Liver (tissue), 9 donors: ENCODE results near the gene IFT43. TPM values are rescaled to one million over a fixed set of nuclear protein-coding genes. Genes with fewer than 3 reads are reported as not detected.

Experiments
- DNase-seq: peaks from one replicate; pipeline ENCODE4 v3.0.0-alpha.2; 2017; ENCODE audit warnings: low spot score
- H3K27ac ChIP-seq, 2 donors: one replicate each; pipeline ENCODE4 v1.7.0; 2013; ENCODE audit warnings: inconsistent platforms in 2 of 2, low read length in 2 of 2, control low read depth in 1 of 2, low read depth in 1 of 2, mild to moderate bottlenecking in 1 of 2
- H3K27me3 ChIP-seq, 4 donors: one replicate each; pipeline versions ENCODE4 v1.6.1 to v1.7.0; 2013; ENCODE audit warnings: low read length in 3 of 4, inconsistent platforms in 1 of 4, mild to moderate bottlenecking in 1 of 4, moderate library complexity in 1 of 4; ENCODE audit not compliant: control insufficient read depth in 4 of 4, insufficient read depth in 4 of 4
- H3K36me3 ChIP-seq, 4 donors: one replicate each; pipeline versions ENCODE4 v1.6.1 to v1.7.0; 2013; ENCODE audit warnings: low read length in 3 of 4, mild to moderate bottlenecking in 3 of 4, low read depth in 1 of 4, moderate library complexity in 1 of 4; ENCODE audit not compliant: control insufficient read depth in 4 of 4, insufficient read depth in 3 of 4
- H3K4me1 ChIP-seq, 4 donors: one replicate each; pipeline versions ENCODE4 v1.6.1 to v1.7.0; 2013; ENCODE audit warnings: low read length in 3 of 4, mild to moderate bottlenecking in 3 of 4, moderate library complexity in 1 of 4; ENCODE audit not compliant: control insufficient read depth in 4 of 4, insufficient read depth in 4 of 4
- H3K4me3 ChIP-seq, 3 donors: one replicate each; pipeline versions ENCODE4 v1.6.1 to v1.7.0; 2013; ENCODE audit warnings: low read length in 3 of 3, control low read depth in 1 of 3, low read depth in 1 of 3, mild to moderate bottlenecking in 1 of 3
- H3K9ac ChIP-seq, 2 donors: one replicate each; pipeline ENCODE4 v1.7.0; 2013; ENCODE audit warnings: low read length in 2 of 2, mild to moderate bottlenecking in 2 of 2, moderate library complexity in 2 of 2, control low read depth in 1 of 2, low read depth in 1 of 2
- H3K9me3 ChIP-seq, 4 donors: one replicate each; pipeline versions ENCODE4 v1.6.1 to v1.7.0; 2013; ENCODE audit warnings: low read length in 3 of 4; ENCODE audit not compliant: control insufficient read depth in 4 of 4
- FOXA1 ChIP-seq: IDR thresholded peaks from 2 replicates; pipeline ENCODE4 v1.6.1; 2016; ENCODE audit warnings: antibody characterized with exemption
- FOXA2 ChIP-seq: IDR thresholded peaks from 2 replicates; pipeline ENCODE4 v1.6.1; 2016; ENCODE audit warnings: antibody characterized with exemption
- HNF4A ChIP-seq, 2 donors: conservative IDR thresholded peaks; 2 replicates each; pipeline ENCODE4 v1.6.1; 2016; ENCODE audit warnings: antibody characterized with exemption in 2 of 2, mild to moderate bottlenecking in 2 of 2
- HNF4G ChIP-seq: IDR thresholded peaks from 2 replicates; pipeline ENCODE4 v1.6.1; 2016; ENCODE audit warnings: antibody characterized with exemption
- JUND ChIP-seq, 2 donors: IDR thresholded peaks; 2 replicates each; pipeline ENCODE4 v1.6.1; 2016; ENCODE audit warnings: antibody characterized with exemption in 2 of 2
- NR2F2 ChIP-seq: IDR thresholded peaks from 2 replicates; pipeline ENCODE4 v1.6.1; 2016; ENCODE audit warnings: antibody characterized with exemption
- RAD21 ChIP-seq, 2 donors: IDR thresholded peaks; 2 replicates each; pipeline ENCODE4 v1.6.1; 2016; ENCODE audit warnings: antibody characterized with exemption in 2 of 2, mild to moderate bottlenecking in 2 of 2
- REST ChIP-seq: IDR thresholded peaks from 2 replicates; pipeline ENCODE4 v1.6.1; 2016; ENCODE audit warnings: antibody characterized with exemption, mild to moderate bottlenecking
- RXRA ChIP-seq, 2 donors: IDR thresholded peaks; 2 replicates each; pipeline ENCODE4 v1.6.1; 2017 to 2018; ENCODE audit warnings: antibody characterized with exemption in 2 of 2, mild to moderate bottlenecking in 1 of 2
- SP1 ChIP-seq: IDR thresholded peaks from 2 replicates; pipeline ENCODE4 v1.6.1; 2018; ENCODE audit warnings: antibody characterized with exemption, mild to moderate bottlenecking
- TAF1 ChIP-seq: conservative IDR thresholded peaks from 2 replicates; pipeline ENCODE4 v1.6.1; 2016; ENCODE audit warnings: antibody characterized with exemption, mild to moderate bottlenecking
- YY1 ChIP-seq: IDR thresholded peaks from 2 replicates; pipeline ENCODE4 v1.6.1; 2016; ENCODE audit warnings: antibody characterized with exemption, mild to moderate bottlenecking
- ZBTB33 ChIP-seq: IDR thresholded peaks from 2 replicates; pipeline ENCODE4 v1.6.1; 2016; ENCODE audit warnings: antibody characterized with exemption
- WGBS: extraction: QIAGEN DNeasy Blood & Tissue Kit; methylation state at CpG from one replicate; pipeline ENCODE4 v1.1.7; 2013; 5-methylcytosine and 5-hydroxymethylcytosine counted together
- polyA plus RNA-seq, 2 donors: library from polyadenylated mRNA; stranded (reverse) in 1 of 2; unstranded in 1 of 2; fragments of 200-250 nt in 1 of 2; fragments of >200 nt in 1 of 2; fragmentation: Nextera tagmentation in 1 of 2; extraction: Ambion mirVana in 1 of 2; gene quantifications; one replicate each; pipeline versions ENCODE4 v1.2.1 to v1.2.3, GENCODE V29; 2013 to 2015
- total RNA-seq, 2 donors: library from RNA; depleted of rRNA; stranded (reverse); fragments of >200 nt; gene quantifications; one replicate each; pipeline ENCODE4 v1.2.3, GENCODE V29; 2014
- TF ChIP-seq, protein P1 (sequence below): fragments of 150-350 bp; IDR thresholded peaks from 2 replicates; pipeline ENCODE4 v1.5.1; 2017; ENCODE audit warnings: improper control_type of control experiment, low read depth, low read length; ENCODE audit not compliant: missing input control
- donor health status: healthy.
- donor health status: healthy.
- donor health status: healthy.
- donor health status: healthy.
- donor health status: healthy.

The IFT43 gene
- total and polyA plus RNA-seq, 4 donors = 7.8 to 33.6 (median 19.3) TPM

DNA sequence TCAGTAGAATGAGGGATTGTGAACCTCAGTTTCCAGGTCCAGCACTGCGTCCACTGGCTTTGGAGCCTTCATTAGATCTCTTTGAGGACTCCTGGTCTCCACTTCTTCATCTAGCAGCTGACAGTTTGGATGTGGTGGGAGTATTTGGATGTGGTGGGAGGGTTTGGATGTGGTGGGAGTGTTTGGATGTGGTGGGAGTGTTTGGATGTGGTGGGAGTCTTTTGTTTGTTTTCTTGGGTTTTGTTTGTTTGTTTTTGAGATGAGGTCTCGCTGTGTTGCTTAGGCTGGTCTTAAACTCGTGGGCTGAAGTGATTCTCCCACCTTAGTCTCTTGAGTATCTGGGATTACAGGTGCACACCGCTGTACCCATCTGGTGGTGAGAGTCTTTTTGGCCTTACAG is 64.7 kb downstream of the IFT43 start (continued):
- no peak for TF ChIP-seq ZBTB33
- no peak for TF ChIP-seq FOXA1

DNA sequence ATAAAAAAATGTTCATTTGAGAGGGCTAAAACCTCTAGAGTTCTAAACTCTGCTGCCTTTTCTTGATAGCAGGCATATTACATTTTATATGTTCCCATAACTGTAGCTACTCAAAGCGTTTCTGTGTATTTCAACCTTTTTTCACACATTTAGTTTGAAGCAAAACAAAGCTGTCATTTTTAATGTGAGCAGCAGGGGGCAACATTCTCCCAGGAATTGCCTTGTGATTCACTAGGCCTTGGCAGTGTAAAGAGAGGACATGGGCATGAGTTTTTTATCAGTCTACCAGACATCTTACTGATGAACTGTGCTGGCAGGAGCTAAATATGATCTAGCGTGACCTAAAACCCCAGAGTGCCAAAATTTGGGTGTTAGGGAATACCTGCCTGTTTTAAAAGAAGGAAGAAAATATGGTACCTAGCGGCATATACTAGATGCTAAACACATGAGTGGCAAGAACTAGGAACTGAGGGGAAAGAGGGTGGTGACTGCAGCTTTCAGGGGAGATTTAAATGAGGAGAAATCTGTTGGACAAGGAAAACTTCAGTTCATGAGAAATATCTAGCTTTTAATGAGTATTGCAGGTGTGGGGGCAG is 65.3 kb downstream of the IFT43 start:
- 53% methylated on average over 3 of the region's 3 CpGs for WGBS
- peak; percentile 64 for DNase-seq
- H3K36me3 ChIP-seq = no peaks in the 10 kb centered on the region
- H3K4me3 ChIP-seq = no peak overlapping the region
- no peaks in the 10 kb centered on the region for H3K9me3 ChIP-seq
- TF ChIP-seq RXRA (IDR thresholded peaks at IDR 0.05) = no peak
- TF ChIP-seq RAD21 (IDR thresholded peaks at IDR 0.05) = peak; percentile 92 to 95
- no peak for TF ChIP-seq ZBTB33
- TF ChIP-seq SP1 = no peak
- TF ChIP-seq, protein P1, sequence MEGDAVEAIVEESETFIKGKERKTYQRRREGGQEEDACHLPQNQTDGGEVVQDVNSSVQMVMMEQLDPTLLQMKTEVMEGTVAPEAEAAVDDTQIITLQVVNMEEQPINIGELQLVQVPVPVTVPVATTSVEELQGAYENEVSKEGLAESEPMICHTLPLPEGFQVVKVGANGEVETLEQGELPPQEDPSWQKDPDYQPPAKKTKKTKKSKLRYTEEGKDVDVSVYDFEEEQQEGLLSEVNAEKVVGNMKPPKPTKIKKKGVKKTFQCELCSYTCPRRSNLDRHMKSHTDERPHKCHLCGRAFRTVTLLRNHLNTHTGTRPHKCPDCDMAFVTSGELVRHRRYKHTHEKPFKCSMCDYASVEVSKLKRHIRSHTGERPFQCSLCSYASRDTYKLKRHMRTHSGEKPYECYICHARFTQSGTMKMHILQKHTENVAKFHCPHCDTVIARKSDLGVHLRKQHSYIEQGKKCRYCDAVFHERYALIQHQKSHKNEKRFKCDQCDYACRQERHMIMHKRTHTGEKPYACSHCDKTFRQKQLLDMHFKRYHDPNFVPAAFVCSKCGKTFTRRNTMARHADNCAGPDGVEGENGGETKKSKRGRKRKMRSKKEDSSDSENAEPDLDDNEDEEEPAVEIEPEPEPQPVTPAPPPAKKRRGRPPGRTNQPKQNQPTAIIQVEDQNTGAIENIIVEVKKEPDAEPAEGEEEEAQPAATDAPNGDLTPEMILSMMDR = peak; percentile 78
- TF ChIP-seq NR2F2 = no peak
- no peak for TF ChIP-seq FOXA2
- no peaks in the 10 kb centered on the region for H3K4me1 ChIP-seq
- no peak overlapping the region for H3K9ac ChIP-seq
- H3K27ac ChIP-seq = no peak overlapping the region
- H3K27me3 ChIP-seq = no peaks in the 10 kb centered on the region

DNA sequence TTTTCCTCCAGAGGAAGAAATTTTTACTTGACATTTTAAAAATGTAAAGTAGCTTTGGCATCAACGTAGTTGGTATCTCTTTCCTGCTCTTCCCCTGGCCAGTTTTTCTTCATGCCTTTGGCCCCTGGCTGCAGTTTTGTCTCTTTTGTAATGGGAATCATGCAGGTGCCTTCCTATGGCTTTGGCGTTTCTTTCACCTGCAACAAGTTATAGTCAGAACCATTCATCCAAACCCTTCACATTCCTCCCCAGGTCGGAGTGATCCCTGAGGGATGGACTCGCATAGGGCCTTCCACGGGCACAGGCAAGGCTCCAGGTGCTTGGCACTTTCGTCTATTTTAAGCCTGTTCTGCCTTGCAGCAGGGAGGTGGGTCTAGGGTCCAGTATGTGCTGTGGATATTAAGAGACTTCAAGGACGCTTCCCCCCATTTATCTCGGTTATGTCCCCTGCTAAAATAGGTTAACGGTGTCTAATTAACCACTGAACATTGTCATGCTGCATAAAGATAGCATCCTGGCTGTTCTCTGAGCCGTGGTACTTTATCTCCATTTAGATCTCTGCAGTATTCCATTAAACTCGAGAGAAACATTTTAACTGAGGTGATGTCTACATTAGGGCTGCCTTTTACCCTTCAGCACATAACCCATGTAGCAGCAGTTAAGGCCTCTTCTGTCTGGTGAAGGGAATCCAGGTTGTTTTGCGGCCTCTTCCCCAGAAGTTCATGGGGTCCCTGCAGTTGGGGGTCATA is 66.3 kb downstream of the IFT43 start:
- no peak overlapping the region for H3K4me3 ChIP-seq
- no peaks in the 10 kb centered on the region for H3K27me3 ChIP-seq
- H3K36me3 ChIP-seq = no peaks in the 10 kb centered on the region
- no peaks in the 10 kb centered on the region for H3K9me3 ChIP-seq
- H3K27ac ChIP-seq = no peak overlapping the region
- no peak overlapping the region for H3K9ac ChIP-seq
- 93% methylated on average over 12 of the region's 12 CpGs for WGBS
- no peaks in the 10 kb centered on the region for H3K4me1 ChIP-seq
- DNase-seq = no peak
- TF ChIP-seq HNF4G = no peak
- TF ChIP-seq HNF4A (conservative IDR thresholded peaks at IDR 0.05) = no peak
- TF ChIP-seq JUND (IDR thresholded peaks at IDR 0.05) = no peak
- no peak for TF ChIP-seq TAF1
- TF ChIP-seq SP1 = no peak
- TF ChIP-seq RXRA (IDR thresholded peaks at IDR 0.05) = no peak
- no peak for TF ChIP-seq FOXA2
- TF ChIP-seq REST = no peak
- TF ChIP-seq, protein P1 = no peak
- TF ChIP-seq FOXA1 = no peak
- TF ChIP-seq YY1 = no peak
- no peak for TF ChIP-seq ZBTB33
